ENCODE results near the gene IL17REL. TPM values are rescaled to one million over a fixed set of nuclear protein-coding genes. Genes with fewer than 3 reads are reported as not detected.

Gene IL17REL
- polyA plus RNA-seq, 1 experiment: not detected

GRCh38 chr22:50044485-50045118 lies 32.0 kb upstream of the IL17REL start:
- Histone ChIP-seq H3K27me3 (ENCODE audit: control insufficient read depth, insufficient read depth, low read length) (no peaks in the 10 kb centered on the region), H3K36me3 (ENCODE audit: control insufficient read depth, insufficient read depth, low read length) (no peaks in the 10 kb centered on the region), H3K4me3 (ENCODE audit: low read depth, low read length) (no peak overlapping the region)
- no peak for DNase-seq (ENCODE audit: low read depth)
- ChIA-PET CTCF (no interaction called here), POLR2A (no interaction called here)
- TF ChIP-seq CTCF (IDR thresholded peaks at IDR 0.05; ENCODE audit: insufficient read depth, low read depth, low read length): no peak

GRCh38 chr22:50041361-50042065 lies 28.9 kb upstream of the IL17REL start:
- no peak for TF ChIP-seq CTCF (IDR thresholded peaks at IDR 0.05; ENCODE audit: insufficient read depth, low read depth, low read length)
- Histone ChIP-seq H3K36me3 (ENCODE audit: control insufficient read depth, insufficient read depth, low read length) (no peaks in the 10 kb centered on the region), H3K4me3 (ENCODE audit: low read depth, low read length) (no peak overlapping the region), H3K27me3 (ENCODE audit: control insufficient read depth, insufficient read depth, low read length) (no peaks in the 10 kb centered on the region)
- CTCF ChIA-PET: interaction anchor here (1.1 kb wide), 1 partner anchor 11 kb away, joined by 3 read pairs; no protein-coding TSS in a partner anchor
- DNase-seq (ENCODE audit: low read depth): no peak
- POLR2A ChIA-PET: no interaction called here

GRCh38 chr22:50040717-50041116 lies 28.2 kb upstream of the IL17REL start:
- TF ChIP-seq CTCF (IDR thresholded peaks at IDR 0.05; ENCODE audit: insufficient read depth, low read depth, low read length): no peak
- ChIA-PET CTCF (interaction anchor here (1.1 kb wide), 1 partner anchor 10 kb away, joined by 3 read pairs; no protein-coding TSS in a partner anchor), POLR2A (no interaction called here)

GRCh38 chr22:50039669-50040443 lies 27.3 kb upstream of the IL17REL start:
- no peaks in the 10 kb centered on the region for H3K36me3 ChIP-seq (ENCODE audit: control insufficient read depth, insufficient read depth, low read length)
- no peaks in the 10 kb centered on the region for H3K27me3 ChIP-seq (ENCODE audit: control insufficient read depth, insufficient read depth, low read length)
- no peak overlapping the region for H3K4me3 ChIP-seq (ENCODE audit: low read depth, low read length)
- TF ChIP-seq CTCF (IDR thresholded peaks at IDR 0.05; ENCODE audit: insufficient read depth, low read depth, low read length): no peak
- no peak for DNase-seq (ENCODE audit: low read depth)
- POLR2A ChIA-PET: no interaction called here
- CTCF ChIA-PET: interaction anchor here (1.1 kb wide), 1 partner anchor 9 kb away, joined by 3 read pairs; no protein-coding TSS in a partner anchor

More at GRCh38 chr22:50040717-50041116, 28.2 kb upstream of the IL17REL start:
- Histone ChIP-seq H3K36me3 (ENCODE audit: control insufficient read depth, insufficient read depth, low read length) (no peaks in the 10 kb centered on the region), H3K27me3 (ENCODE audit: control insufficient read depth, insufficient read depth, low read length) (no peaks in the 10 kb centered on the region), H3K4me3 (ENCODE audit: low read depth, low read length) (no peak overlapping the region)
- no peak for DNase-seq (ENCODE audit: low read depth)
